K562 (cell line): ENCODE results near the gene PTPRM. TPM values are rescaled to one million over a fixed set of nuclear protein-coding genes. Genes with fewer than 3 reads are reported as not detected.

Experiments
- ATAC-seq: fragments of 200-7000 bp; cut with Tn5 transposase; 3 replicates; pipeline ENCODE4 v1.9.1; 2020; ENCODE audit warnings: moderate library complexity
- BruUV-seq: library from RNA; stranded (reverse); fragments of 400-500 nt; replicated peaks from 2 replicates; lab custom pipeline; 2021; lab: Mats Ljungman, UMichigan
- CTCF ChIA-PET: fragments of 300-600 bp; formaldehyde crosslinking; extraction: SDS; loops from one replicate; lab custom pipeline; 2021; ENCODE audit warnings: low intra/inter-chr PET ratio; lab: Yijun Ruan, JAX
- POLR2A ChIA-PET: fragments of 300-600, 350-650 bp; sonication (Branson Sonifier 250); formaldehyde crosslinking; extraction: SDS; loops from one replicate; lab custom pipeline; 2021; ENCODE audit warnings: antibody characterized with exemption, inconsistent platforms; lab: Yijun Ruan, JAX
- DNase-seq, 4 experiments: peaks; one replicate each; pipeline versions ENCODE4 v3.0.0 to v3.0.0-alpha.2; 2011 to 2018; ENCODE audit warnings: low spot score in 3 of 4, mixed read lengths in 3 of 4; ENCODE audit errors: extremely low read depth in 1 of 4
- FAIRE-seq: peaks from 2 replicates; lab custom pipeline; 2011; peaks lifted over from hg19 to GRCh38; lab: Jason Lieb, UNC
- H2AFZ ChIP-seq: 2 replicates; pipeline ENCODE4 v1.6.0; 2011; ENCODE audit warnings: low read depth, low read length, control low read depth, inconsistent platforms
- H3K27ac ChIP-seq: fragments of 200-600 bp; 3 replicates; pipeline ENCODE4 v1.8.0; 2011; ENCODE audit warnings: low read depth, mild to moderate bottlenecking, control low read depth, inconsistent platforms, low read length, moderate library complexity, mixed read lengths; ENCODE audit errors: extremely low read depth
- H3K27me3 ChIP-seq, 2 experiments: fragments of 300-600 bp in 1 of 2; 2 replicates in 1 of 2; 3 replicates in 1 of 2; pipeline versions ENCODE4 v1.6.0 to v1.8.0; 2011; ENCODE audit warnings: inconsistent platforms in 2 of 2, low read length in 2 of 2, mild to moderate bottlenecking in 1 of 2, mixed read lengths in 1 of 2, moderate library complexity in 1 of 2; ENCODE audit not compliant: control insufficient read depth in 2 of 2, insufficient read depth in 2 of 2
- H3K36me3 ChIP-seq: fragments of 300-600 bp; 3 replicates; pipeline ENCODE4 v1.8.0; 2011; ENCODE audit warnings: mild to moderate bottlenecking, low read length, inconsistent platforms; ENCODE audit not compliant: control insufficient read depth, insufficient read depth
- H3K4me1 ChIP-seq, 2 experiments: fragments of 200-600 bp in 1 of 2; replicated peaks in 1 of 2; 2 replicates in 1 of 2; 3 replicates in 1 of 2; pipeline versions ENCODE4 v1.5.1 to v1.8.0; 2011; ENCODE audit warnings: inconsistent platforms in 2 of 2, low read length in 2 of 2, mild to moderate bottlenecking in 1 of 2, mixed read lengths in 1 of 2, moderate library complexity in 1 of 2; ENCODE audit not compliant: control insufficient read depth in 2 of 2, insufficient read depth in 2 of 2
- H3K4me2 ChIP-seq: 2 replicates; pipeline ENCODE4 v1.6.1; 2011; ENCODE audit warnings: low read length, control low read depth, inconsistent platforms, mixed read lengths; ENCODE audit not compliant: insufficient read depth
- H3K4me3 ChIP-seq: fragments of 200-600 bp; sonication (generic), shearing (Covaris generic); 2 replicates; pipeline ENCODE4 v1.5.1; 2016; ENCODE audit warnings: control low read depth, inconsistent platforms
- H3K79me2 ChIP-seq: fragments of 200-600 bp; 3 replicates; pipeline ENCODE4 v1.8.0; 2011; ENCODE audit warnings: low read length, inconsistent platforms; ENCODE audit not compliant: control insufficient read depth, insufficient read depth
- H3K9ac ChIP-seq, 2 experiments: 2 replicates each; pipeline versions ENCODE4 v1.6.0 to v1.6.1; 2011; ENCODE audit warnings: low read depth in 2 of 2, low read length in 2 of 2, control low read depth in 1 of 2, inconsistent platforms in 1 of 2, mild to moderate bottlenecking in 1 of 2, mixed read lengths in 1 of 2; ENCODE audit not compliant: insufficient read depth in 1 of 2
- H3K9me1 ChIP-seq: one replicate; pipeline ENCODE4 v1.6.0; 2011; ENCODE audit warnings: inconsistent platforms, mild to moderate bottlenecking, low read length, moderate library complexity; ENCODE audit not compliant: control insufficient read depth, insufficient read depth
- H3K9me3 ChIP-seq: replicated peaks from 2 replicates; pipeline ENCODE4 v1.5.1; 2011; ENCODE audit warnings: low read depth, low read length, inconsistent platforms; ENCODE audit not compliant: control insufficient read depth, insufficient read depth
- H4K20me1 ChIP-seq: replicated peaks from 2 replicates; pipeline ENCODE4 v1.6.1; 2011; ENCODE audit warnings: low read length, inconsistent platforms, mixed read lengths; ENCODE audit not compliant: control insufficient read depth, insufficient read depth
- ARID1B ChIP-seq: fragments of 450-650 bp; IDR thresholded peaks from 2 replicates; pipeline ENCODE4 v1.6.1; 2016; ENCODE audit warnings: antibody characterized with exemption, mild to moderate bottlenecking, inconsistent platforms
- E2F4 ChIP-seq: sonication (generic); formaldehyde crosslinking; IDR thresholded peaks from 2 replicates; pipeline ENCODE4 v1.8.0; 2022; ENCODE audit warnings: mild to moderate bottlenecking, low read depth, missing genetic modification reagents
- EGR1 ChIP-seq: fragments of 450-650 bp; conservative IDR thresholded peaks from 2 replicates; pipeline ENCODE4 v1.6.1; 2017; ENCODE audit warnings: mild to moderate bottlenecking
- EWSR1 ChIP-seq: fragments of 450-650 bp; IDR thresholded peaks from 2 replicates; pipeline ENCODE4 v1.6.1; 2018; ENCODE audit warnings: borderline replicate concordance, mild to moderate bottlenecking, low read depth, moderate library complexity; ENCODE audit not compliant: partially characterized antibody
- GABPB2 ChIP-seq: fragments of 250-450 bp; sonication (Bioruptor Pico); conservative IDR thresholded peaks from 2 replicates; pipeline ENCODE4 v1.5.1; 2021; ENCODE audit warnings: mild to moderate bottlenecking
- KHSRP ChIP-seq: fragments of 450-650 bp; IDR thresholded peaks from 2 replicates; pipeline ENCODE4 v1.6.1; 2017
- MTA1 ChIP-seq: fragments of 450-650 bp; IDR thresholded peaks from 2 replicates; pipeline ENCODE4 v1.6.1; 2017; ENCODE audit warnings: borderline replicate concordance
- MXI1 ChIP-seq: IDR thresholded peaks from 2 replicates; pipeline ENCODE4 v1.6.1; 2011; ENCODE audit warnings: low read depth, mild to moderate bottlenecking, improper control_type of control experiment, low read length
- NFXL1 ChIP-seq: fragments of 450-650 bp; formaldehyde crosslinking; IDR thresholded peaks from 2 replicates; pipeline ENCODE4 v1.4.0; 2021; ENCODE audit warnings: mild to moderate bottlenecking
- RBM14 ChIP-seq: fragments of 200-400 bp; formaldehyde crosslinking; IDR thresholded peaks from 2 replicates; pipeline ENCODE4 v1.6.1; 2018; ENCODE audit warnings: low read depth, mild to moderate bottlenecking, low read length, moderate library complexity, borderline replicate concordance; ENCODE audit not compliant: insufficient read depth
- SMARCB1 ChIP-seq: IDR thresholded peaks from 2 replicates; pipeline ENCODE4 v1.6.1; 2011; ENCODE audit warnings: improper control_type of control experiment, low read depth; ENCODE audit not compliant: insufficient read length
- SRF ChIP-seq, 2 experiments: fragments of 250-450, 450-650 bp in 1 of 2; sonication (Bioruptor Pico) in 1 of 2; sonication (generic) in 1 of 2; formaldehyde crosslinking; IDR thresholded peaks; 2 replicates each; pipeline versions ENCODE4 v1.5.0 to v1.5.1; 2020 to 2022; ENCODE audit warnings: mild to moderate bottlenecking in 1 of 2, missing genetic modification reagents in 1 of 2
- STAT5B ChIP-seq: fragments of 250-450 bp; sonication (Bioruptor Pico); IDR thresholded peaks from 2 replicates; pipeline ENCODE4 v1.8.0; 2021; ENCODE audit warnings: mild to moderate bottlenecking, inconsistent platforms
- U2AF2 ChIP-seq: fragments of 200-400 bp; formaldehyde crosslinking; optimal IDR thresholded peaks from 2 replicates; pipeline ENCODE3; 2017; ENCODE audit warnings: low read depth, mild to moderate bottlenecking, low read length
- ZBTB7A ChIP-seq: IDR thresholded peaks from 2 replicates; pipeline ENCODE4 v1.6.1; 2011; ENCODE audit warnings: low read depth, mild to moderate bottlenecking, low read length, moderate library complexity, borderline replicate concordance; ENCODE audit not compliant: control insufficient read depth
- ZNF184 ChIP-seq: sonication (generic); formaldehyde crosslinking; IDR thresholded peaks from 2 replicates; pipeline ENCODE4 v1.5.0; 2020; ENCODE audit warnings: missing genetic modification reagents
- WGBS: fragments of 100-300 bp; shearing (Covaris generic); methylation state at CpG from one replicate; pipeline ENCODE4 v1.1.6; 2016; ENCODE audit warnings: low coverage, mixed read lengths; ENCODE audit not compliant: insufficient coverage; ENCODE audit errors: missing lambda C conversion rate; 5-methylcytosine and 5-hydroxymethylcytosine counted together
- in situ Hi-C: fragments of 300-500 bp; cut with MboI; formaldehyde crosslinking; loops from 4 replicates; pipeline ENCODE4 v1.15.0; 2018; ENCODE audit warnings: inconsistent platforms, mixed read lengths
- intact Hi-C: fragments of 100-400 bp; cut with micrococcal nuclease; formaldehyde crosslinking; loops from 2 replicates; pipeline ENCODE4 v1.14.2; 2022
- polyA plus RNA-seq, 8 experiments: library from polyadenylated mRNA; depleted of rRNA in 4 of 8; stranded (reverse) in 5 of 8; unstranded in 3 of 8; fragments of >200 nt; fragmentation: Nextera tagmentation in 2 of 8; fragmentation: Illumina TruSeq in 1 of 8; extraction: Ambion mirVana in 2 of 8; extraction: Trizol in 1 of 8; gene quantifications; 2 replicates each; pipeline versions ENCODE4 v1.2.1 to v1.2.3, GENCODE V29; 2011 to 2014; ENCODE audit warnings: inconsistent platforms in 1 of 8, missing spikeins in 1 of 8
- total RNA-seq, 7 experiments: library from RNA; depleted of rRNA in 6 of 7; stranded (reverse); fragments of >200 nt in 6 of 7; fragmentation: Illumina TruSeq in 2 of 7; extraction: Trizol in 2 of 7; gene quantifications; 2 replicates each; pipeline versions ENCODE4 v1.2.1 to v1.2.3, GENCODE V29; 2011 to 2021; ENCODE audit warnings: low replicate concordance in 1 of 7
- TF ChIP-seq, protein P1 (sequence below): fragments of 450-650 bp; IDR thresholded peaks from 2 replicates; pipeline ENCODE4 v1.6.1; 2014; ENCODE audit warnings: low read depth, mild to moderate bottlenecking, moderate library complexity, borderline replicate concordance
- TF ChIP-seq, protein P2 (sequence below): sonication (generic); formaldehyde crosslinking; IDR thresholded peaks from 2 replicates; pipeline ENCODE4 v1.8.1; 2023; ENCODE audit warnings: mild to moderate bottlenecking, missing genetic modification reagents

Gene PTPRM
- total and polyA plus RNA-seq, 9 of the 15 experiments (the other 6 are each of a cell fraction or from before 2014, with no cell fraction given): 0.03 to 0.16 (median 0.08) TPM; not detected in 3

DNA sequence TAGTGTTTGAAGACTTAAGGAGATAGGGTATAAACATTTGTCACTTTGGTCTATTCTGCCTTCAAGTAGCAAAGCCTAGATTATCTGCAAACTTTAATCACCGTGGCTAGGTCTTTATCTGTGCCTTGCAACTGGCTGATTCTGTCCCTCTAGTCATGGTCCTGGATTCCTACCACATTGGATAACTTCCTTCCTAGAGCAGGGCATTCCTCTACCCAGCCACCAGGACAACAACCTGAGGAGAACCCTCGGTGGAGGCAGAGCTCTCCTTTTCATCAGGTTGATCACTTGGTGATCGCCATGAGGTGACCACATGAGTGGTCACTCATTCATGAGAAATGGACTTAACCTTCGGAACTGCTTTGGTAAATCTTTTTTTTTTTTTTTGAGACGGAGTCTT, 25.3 kb upstream of the PTPRM start:
- H3K9me1 ChIP-seq: no peaks in the 10 kb centered on the region
- intact Hi-C loops: no loop called here
- no peaks in the 10 kb centered on the region for H3K79me2 ChIP-seq
- H3K9me3 ChIP-seq: no peaks in the 10 kb centered on the region
- no peak for FAIRE-seq
- TF ChIP-seq ARID1B (no peak), STAT5B (no peak), E2F4 (CRISPR knock-in tag) (no peak), MXI1 (no peak), U2AF2 (no peak), KHSRP (no peak), EWSR1 (no peak), SMARCB1 (no peak), EGR1 (no peak), SRF (CRISPR knock-in tag; IDR thresholded peaks at IDR 0.05) (no peak), ZNF184 (CRISPR knock-in tag) (no peak), GABPB2 (CRISPR knock-in tag) (no peak), NFXL1 (CRISPR knock-in tag) (no peak), ZBTB7A (no peak), RBM14 (no peak), MTA1 (no peak)
- TF ChIP-seq, protein P1, sequence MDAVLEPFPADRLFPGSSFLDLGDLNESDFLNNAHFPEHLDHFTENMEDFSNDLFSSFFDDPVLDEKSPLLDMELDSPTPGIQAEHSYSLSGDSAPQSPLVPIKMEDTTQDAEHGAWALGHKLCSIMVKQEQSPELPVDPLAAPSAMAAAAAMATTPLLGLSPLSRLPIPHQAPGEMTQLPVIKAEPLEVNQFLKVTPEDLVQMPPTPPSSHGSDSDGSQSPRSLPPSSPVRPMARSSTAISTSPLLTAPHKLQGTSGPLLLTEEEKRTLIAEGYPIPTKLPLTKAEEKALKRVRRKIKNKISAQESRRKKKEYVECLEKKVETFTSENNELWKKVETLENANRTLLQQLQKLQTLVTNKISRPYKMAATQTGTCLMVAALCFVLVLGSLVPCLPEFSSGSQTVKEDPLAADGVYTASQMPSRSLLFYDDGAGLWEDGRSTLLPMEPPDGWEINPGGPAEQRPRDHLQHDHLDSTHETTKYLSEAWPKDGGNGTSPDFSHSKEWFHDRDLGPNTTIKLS: no peak
- TF ChIP-seq, protein P2, sequence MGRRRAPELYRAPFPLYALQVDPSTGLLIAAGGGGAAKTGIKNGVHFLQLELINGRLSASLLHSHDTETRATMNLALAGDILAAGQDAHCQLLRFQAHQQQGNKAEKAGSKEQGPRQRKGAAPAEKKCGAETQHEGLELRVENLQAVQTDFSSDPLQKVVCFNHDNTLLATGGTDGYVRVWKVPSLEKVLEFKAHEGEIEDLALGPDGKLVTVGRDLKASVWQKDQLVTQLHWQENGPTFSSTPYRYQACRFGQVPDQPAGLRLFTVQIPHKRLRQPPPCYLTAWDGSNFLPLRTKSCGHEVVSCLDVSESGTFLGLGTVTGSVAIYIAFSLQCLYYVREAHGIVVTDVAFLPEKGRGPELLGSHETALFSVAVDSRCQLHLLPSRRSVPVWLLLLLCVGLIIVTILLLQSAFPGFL (CRISPR knock-in tag): no peak
- TF ChIP-seq, all 486 proteins: peak for 0
- Histone ChIP-seq H3K4me3 (no peak overlapping the region), H2AFZ (no peak overlapping the region), H3K4me1 (no peaks in the 10 kb centered on the region), H3K9ac (no peak overlapping the region), H3K4me2 (no peak overlapping the region), H3K36me3 (no peaks in the 10 kb centered on the region), H3K27me3 (no peaks in the 10 kb centered on the region; a peak in 1 of 5 replicates), H4K20me1 (no peaks in the 10 kb centered on the region), H3K27ac (no peak overlapping the region)
- POLR2A ChIA-PET: no interaction called here
- ATAC-seq (no peak), DNase-seq (no peak)
- CTCF ChIA-PET: no interaction called here
- no TSS peak for BruUV-seq
- in situ Hi-C loops: no loop called here
- WGBS: 6% methylated on average over 5 of the region's 5 CpGs
